Measurements from ENCODE around the gene PTMA.
A peak's percentile ranks its signal among the peaks of the same experiment; 100 is the strongest.
"Not testable (repeated sequence)": the region's sequence is repeated elsewhere in the genome, so short reads cannot be mapped to it uniquely, and the experiment has no call there.

PTMA gene

DNA sequence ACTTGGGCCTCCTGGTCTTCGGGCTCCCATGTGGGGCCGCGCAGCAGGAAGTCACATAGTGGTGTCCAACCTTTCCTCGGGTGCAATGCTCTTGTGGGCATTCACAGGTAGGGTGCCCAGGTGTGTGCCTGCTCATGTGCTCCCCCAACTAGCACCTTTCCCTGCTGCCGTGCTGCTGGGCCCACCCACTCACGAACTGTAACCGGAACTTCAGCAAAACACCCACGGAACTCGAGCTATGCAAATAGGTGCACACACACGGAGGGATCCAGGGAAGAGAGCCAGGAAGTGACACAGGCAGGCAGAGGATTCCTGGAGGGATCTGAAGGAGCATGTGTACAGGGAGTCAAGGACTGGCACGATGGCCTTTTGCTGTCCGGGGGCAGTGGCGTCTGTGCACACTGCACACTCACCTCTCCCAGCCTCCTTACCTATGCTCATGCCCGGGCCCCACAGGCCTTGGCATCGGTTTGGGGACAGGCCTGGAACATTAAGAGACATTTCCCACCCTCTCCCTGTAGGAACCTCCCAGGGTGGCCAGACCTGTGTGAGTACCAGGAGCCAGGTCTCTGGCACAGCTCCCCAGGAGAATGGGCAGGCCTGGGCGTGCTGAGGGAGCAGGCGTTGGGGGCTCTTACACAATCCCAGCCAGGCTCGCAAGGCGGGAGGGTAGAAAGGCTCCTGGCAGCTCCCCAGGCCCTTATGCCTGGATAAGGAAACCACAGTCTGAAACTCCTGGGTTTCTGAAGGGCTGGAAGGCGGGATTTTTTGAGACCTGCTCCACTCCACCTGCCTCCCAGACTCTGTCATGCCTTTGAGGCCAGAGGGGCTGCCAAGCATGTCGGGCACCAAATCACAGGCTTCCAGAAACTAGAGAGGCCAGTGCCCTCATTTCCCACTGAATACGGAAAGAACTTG lies 6.6 kb upstream of the PTMA start:
- peak; percentile 96 for DNase-seq

DNA sequence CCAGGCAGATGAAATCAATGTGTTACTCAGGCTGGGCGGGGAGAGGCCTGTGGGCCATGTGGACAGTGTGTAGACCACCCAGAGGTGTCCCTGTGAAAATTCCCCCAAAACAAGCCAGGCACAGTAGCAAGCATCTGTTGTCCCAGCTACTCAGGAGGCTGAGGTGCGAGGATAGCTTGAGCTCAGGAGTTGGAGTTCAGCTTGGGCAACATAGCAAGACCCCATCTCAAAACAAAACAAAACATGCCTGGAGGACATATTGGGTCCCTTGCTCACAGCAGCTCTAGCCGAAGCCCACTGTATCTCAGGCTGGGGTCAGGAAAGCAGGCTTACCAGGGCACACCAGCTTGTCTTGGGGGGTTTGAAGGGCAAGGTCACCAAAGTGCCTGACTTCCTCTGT lies 4.3 kb upstream of the PTMA start:
- DNase-seq: no peak

- peak; percentile 98 for DNase-seq
These were observed 1.3 kb upstream of the PTMA start for GRCh38 chr2:231706731-231707624.

DNA sequence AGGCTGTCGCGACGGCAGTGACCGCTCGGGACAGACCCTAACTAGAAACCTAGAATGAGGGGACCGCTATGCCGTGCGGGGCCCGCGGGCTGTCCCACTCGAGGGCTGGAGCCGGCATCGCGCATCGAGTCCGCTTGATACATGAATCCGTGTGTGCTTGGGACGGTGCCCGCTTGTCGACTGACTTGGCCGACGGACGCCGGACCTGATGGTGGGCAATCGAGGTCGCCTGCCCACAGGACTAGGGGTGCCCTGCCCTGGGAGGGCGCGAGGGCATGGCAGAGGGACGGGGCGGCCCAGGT lies 749 bp upstream of the PTMA start:
- DNase-seq: no peak

- DNase-seq: no peak
These were observed 679 bp downstream of the PTMA start for GRCh38 chr2:231708773-231709635.

GRCh38 chr2:231709636-231709980 lies 1.3 kb downstream of the PTMA start:
- DNase-seq: no peak

- DNase-seq: peak; percentile 47
These were observed 1.9 kb downstream of the PTMA start for GRCh38 chr2:231709981-231710798.

GRCh38 chr2:231710799-231711676 lies 2.7 kb downstream of the PTMA start:
- DNase-seq: no peak

DNA sequence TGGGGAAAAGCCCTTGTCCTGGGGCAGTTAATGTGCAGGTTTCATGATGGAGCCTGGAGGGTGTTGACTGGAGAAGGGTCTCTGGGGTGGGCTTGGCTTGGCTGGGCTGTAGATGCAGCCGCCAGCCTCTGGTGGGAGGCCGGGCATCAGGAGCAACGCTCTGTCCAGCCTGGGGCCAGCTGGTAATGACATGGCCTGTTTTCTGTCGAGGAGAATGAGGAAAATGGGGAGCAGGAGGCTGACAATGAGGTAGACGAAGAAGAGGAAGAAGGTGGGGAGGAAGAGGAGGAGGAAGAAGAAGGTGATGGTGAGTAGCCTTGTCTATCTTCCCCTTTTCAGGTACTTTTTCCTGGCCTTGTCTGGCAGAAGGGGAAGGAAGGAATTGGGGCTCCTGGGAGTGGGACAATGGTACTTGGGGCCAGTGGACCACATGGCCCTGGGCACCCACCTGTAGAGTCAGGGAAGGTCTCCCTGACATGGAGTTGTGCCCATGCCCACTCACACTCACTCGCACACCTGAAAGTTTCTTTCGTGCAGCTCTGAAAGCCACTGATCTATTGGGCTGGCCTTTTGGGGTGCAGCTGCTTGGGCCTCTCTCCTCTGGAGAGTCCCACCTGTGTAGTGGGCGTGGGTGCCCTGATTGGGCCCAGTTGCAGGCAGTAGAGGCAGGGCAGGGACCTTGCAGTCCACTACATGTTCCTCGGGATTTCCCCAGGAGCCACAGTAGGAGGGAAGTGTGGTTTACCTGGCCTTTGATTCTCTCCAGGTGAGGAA lies 3.5 kb downstream of the PTMA start:
- no peak for DNase-seq

- DNase-seq: not testable (repeated sequence)
These were observed 4.2 kb downstream of the PTMA start for GRCh38 chr2:231712451-231713021.

DNA sequence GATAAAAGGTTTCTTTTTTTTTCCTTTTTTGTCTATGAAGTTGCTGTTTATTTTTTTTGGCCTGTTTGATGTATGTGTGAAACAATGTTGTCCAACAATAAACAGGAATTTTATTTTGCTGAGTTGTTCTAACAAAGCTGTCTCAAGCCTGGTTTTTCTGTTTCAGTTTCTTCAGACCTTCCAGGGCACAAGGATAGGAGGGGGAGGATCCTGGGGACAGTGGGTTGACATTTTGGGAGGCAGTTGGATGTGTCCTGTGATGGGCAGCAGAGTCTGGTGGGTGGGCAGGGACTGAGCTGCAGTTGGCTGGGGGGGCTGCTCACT lies 5.0 kb downstream of the PTMA start:
- DNase-seq: not testable (repeated sequence)

DNA sequence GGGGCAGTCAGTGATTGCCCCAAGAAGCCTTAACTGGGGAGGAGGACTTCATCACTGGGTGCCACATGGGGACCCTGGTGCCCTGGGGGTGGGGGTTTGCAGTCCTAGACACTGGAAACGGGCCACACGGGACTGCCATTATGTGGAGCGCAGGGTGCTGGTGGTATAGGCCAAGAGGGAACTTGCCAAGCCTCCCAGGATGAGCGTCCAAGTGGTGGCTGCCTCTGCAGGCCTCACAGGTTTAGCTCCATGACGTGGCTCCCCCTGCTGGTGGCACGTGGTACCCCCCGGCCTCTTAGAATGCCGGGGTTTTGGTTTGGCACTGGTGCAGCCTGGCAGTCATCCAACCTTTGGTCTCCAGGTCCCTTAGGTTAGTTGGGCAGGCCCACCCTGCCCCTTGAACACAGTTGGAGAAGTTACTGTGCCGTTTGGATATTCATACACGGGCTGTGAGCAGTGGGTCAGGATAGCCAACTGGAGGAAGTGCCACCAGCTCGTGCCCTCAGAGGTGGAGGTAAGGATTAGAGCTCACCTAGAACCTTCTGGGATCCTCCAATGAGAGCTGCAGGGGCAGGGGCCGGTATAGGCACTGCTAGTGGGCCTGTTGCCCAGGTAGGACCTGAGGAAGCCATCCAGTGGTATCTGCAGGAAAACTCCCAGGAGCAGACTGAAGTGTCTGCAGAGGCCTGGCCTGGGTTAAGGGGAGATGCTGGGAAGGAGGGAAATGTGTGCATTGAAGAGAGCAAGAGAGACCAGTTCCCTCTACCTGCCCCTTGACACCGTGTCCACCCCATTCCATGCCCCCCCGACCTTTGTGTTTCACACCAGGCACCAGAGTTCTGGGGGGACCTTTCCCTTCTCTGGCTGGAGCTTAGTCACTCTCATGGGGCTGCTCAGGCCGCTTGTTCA lies 5.7 kb downstream of the PTMA start:
- peak; percentile 89 for DNase-seq

DNA sequence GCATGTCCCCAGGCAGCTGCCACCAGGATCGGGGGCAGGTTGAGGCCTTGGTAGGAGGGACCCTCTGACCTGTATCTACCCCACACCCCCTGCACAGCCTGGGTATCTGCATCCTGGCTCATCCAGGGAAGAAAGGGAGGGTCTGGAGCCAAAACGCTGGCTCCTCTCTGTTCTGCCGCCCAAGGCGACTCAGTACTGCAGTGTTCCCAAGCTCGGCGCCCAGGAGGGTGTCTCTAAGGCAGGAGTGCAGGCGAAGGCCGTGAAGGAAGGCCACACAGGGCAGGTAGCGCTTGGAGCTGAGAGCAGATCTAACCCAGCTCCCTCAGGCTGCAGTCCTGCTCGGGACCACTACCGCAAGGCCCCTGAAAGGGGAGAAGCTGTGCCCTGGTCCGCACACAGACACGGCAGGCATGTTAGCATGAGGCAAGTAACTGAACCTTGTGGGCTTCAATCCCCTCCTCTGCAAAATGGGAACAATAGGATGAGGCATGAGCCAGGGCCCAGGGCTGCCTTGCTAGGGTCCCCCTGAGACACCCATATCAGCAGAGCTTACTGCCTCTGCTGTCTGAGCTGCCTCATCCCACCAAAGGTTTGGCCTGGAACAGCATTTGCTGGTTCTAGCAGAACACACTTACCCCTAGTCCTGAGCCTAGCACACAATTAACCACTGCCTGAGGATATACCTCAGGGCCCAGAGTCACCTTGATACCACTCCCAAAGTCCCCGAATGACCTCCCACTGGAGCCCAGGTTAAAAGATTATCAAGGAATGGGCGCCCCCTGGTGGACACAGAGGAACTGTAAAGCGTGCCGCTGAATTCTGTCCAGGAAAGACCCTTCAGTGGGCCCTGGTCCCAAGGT lies 6.5 kb downstream of the PTMA start:
- peak; percentile 73 for DNase-seq

GRCh38 chr2:231715499-231715837 lies 7.1 kb downstream of the PTMA start:
- no peak for DNase-seq

DNA sequence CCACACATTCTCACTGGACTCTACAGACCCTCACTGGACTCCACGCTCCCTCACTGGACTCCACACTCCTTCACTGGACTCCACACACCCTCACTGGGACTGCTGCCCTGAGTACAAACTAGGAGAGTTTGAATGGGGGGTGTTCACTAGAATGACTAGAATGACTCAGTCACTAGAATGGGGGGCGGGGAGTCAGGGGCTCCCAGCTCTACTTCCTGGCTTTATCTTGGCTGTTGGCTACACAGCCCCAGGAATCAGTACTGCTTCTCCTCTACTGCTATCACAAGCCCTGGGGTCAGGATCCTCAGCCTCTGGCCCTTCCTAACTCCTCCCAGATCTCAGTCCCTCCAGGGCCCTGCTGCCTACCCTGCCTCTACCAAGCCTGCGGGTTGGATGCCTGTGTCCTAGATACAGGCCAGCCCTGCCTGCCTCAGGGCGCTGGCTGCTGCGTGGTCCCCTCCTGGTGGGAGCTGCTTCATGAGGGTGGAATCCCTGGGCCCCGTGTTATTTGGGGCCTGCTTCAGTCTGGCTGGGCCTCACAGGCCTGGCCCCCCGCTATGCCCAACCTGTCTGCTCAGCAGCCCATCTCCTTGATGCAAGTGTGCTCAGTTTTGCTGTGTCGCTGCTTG lies 7.8 kb downstream of the PTMA start:
- no peak for DNase-seq

- DNase-seq: no peak
These were observed 8.4 kb downstream of the PTMA start for GRCh38 chr2:231716666-231717280.
